Astrocyte (in vitro differentiated cells and primary cell): ENCODE measurements around the gene ANKRD60. TPM values are rescaled to one million over a fixed set of nuclear protein-coding genes. Genes with fewer than 3 reads are reported as not detected.
A peak's percentile ranks its signal among the peaks of the same experiment; 100 is the strongest.

Experiments used
- DNase-seq: peaks from one replicate; pipeline ENCODE4 v3.0.0-alpha.2; 2010; ENCODE audit warnings: low read depth
- FAIRE-seq: peaks from 2 replicates; lab custom pipeline; 2011; peaks lifted over from hg19 to GRCh38; lab: Jason Lieb, UNC
- H2AFZ ChIP-seq: 2 replicates; pipeline ENCODE4 v1.6.0; 2012; ENCODE audit warnings: low read depth, low read length, inconsistent platforms
- H3K27ac ChIP-seq: 2 replicates; pipeline ENCODE4 v1.5.1; 2011; ENCODE audit warnings: low read depth, low read length, inconsistent platforms
- H3K27me3 ChIP-seq: 2 replicates; pipeline ENCODE4 v1.6.0; 2011; ENCODE audit warnings: low read length, inconsistent platforms; ENCODE audit not compliant: insufficient read depth
- H3K36me3 ChIP-seq: 2 replicates; pipeline ENCODE4 v1.5.1; 2011; ENCODE audit warnings: low read length, inconsistent platforms; ENCODE audit not compliant: insufficient read depth
- H3K4me1 ChIP-seq: 2 replicates; pipeline ENCODE4 v1.5.1; 2011; ENCODE audit warnings: low read length, inconsistent platforms; ENCODE audit not compliant: insufficient read depth
- H3K4me2 ChIP-seq: 2 replicates; pipeline ENCODE4 v1.6.0; 2012; ENCODE audit warnings: low read length, inconsistent platforms
- H3K4me3 ChIP-seq: 2 replicates; pipeline ENCODE4 v1.5.1; 2011; ENCODE audit warnings: low read depth, mild to moderate bottlenecking, low read length, inconsistent platforms; ENCODE audit not compliant: insufficient read depth
- H3K79me2 ChIP-seq: 2 replicates; pipeline ENCODE4 v1.6.0; 2012; ENCODE audit warnings: mild to moderate bottlenecking, low read length, inconsistent platforms; ENCODE audit not compliant: insufficient read depth
- H3K9ac ChIP-seq: 2 replicates; pipeline ENCODE4 v1.6.0; 2012; ENCODE audit warnings: mild to moderate bottlenecking, low read length, inconsistent platforms
- H3K9me3 ChIP-seq: 2 replicates; pipeline ENCODE4 v1.5.1; 2012; ENCODE audit warnings: low read depth, mild to moderate bottlenecking, low read length, inconsistent platforms; ENCODE audit not compliant: insufficient read depth
- H4K20me1 ChIP-seq: 2 replicates; pipeline ENCODE4 v1.6.0; 2012; ENCODE audit warnings: low read length, inconsistent platforms; ENCODE audit not compliant: insufficient read depth
- H3K27ac Mint-ChIP-seq: one replicate; pipeline ENCODE4 v1.8.0; 2021; ENCODE audit warnings: mild to moderate bottlenecking, mixed read lengths; ENCODE audit not compliant: unreplicated experiment
- H3K27me3 Mint-ChIP-seq: one replicate; pipeline ENCODE4 v1.8.0; 2021; ENCODE audit warnings: low read depth, mixed read lengths; ENCODE audit not compliant: unreplicated experiment
- H3K36me3 Mint-ChIP-seq: one replicate; pipeline ENCODE4 v1.8.0; 2021; ENCODE audit warnings: low read depth, mixed read lengths; ENCODE audit not compliant: unreplicated experiment
- H3K4me1 Mint-ChIP-seq: one replicate; pipeline ENCODE4 v1.8.0; 2021; ENCODE audit warnings: low read depth, mixed read lengths; ENCODE audit not compliant: unreplicated experiment
- H3K4me3 Mint-ChIP-seq: one replicate; pipeline ENCODE4 v1.8.0; 2021; ENCODE audit warnings: mild to moderate bottlenecking, moderate library complexity, mixed read lengths; ENCODE audit not compliant: unreplicated experiment
- H3K9me3 Mint-ChIP-seq: one replicate; pipeline ENCODE4 v1.8.0; 2021; ENCODE audit warnings: mild to moderate bottlenecking, mixed read lengths; ENCODE audit not compliant: unreplicated experiment
- EZH2 ChIP-seq: IDR thresholded peaks from 2 replicates; pipeline ENCODE4 v1.6.1; 2012; ENCODE audit warnings: mild to moderate bottlenecking, low read length, inconsistent platforms; ENCODE audit not compliant: insufficient read depth
- total RNA-seq: library from RNA; stranded (reverse); gene quantifications from 2 replicates; pipeline ENCODE4 v1.2.1, GENCODE V29; 2021
- TF ChIP-seq, protein P1 (sequence below): IDR thresholded peaks from 2 replicates; pipeline ENCODE4 v1.5.1; 2011; ENCODE audit warnings: low read depth, mild to moderate bottlenecking, inconsistent platforms, low read length, moderate library complexity; ENCODE audit not compliant: insufficient read depth

Gene ANKRD60
- total RNA-seq, 1 donor from 2014 or later, result not detected

DNA sequence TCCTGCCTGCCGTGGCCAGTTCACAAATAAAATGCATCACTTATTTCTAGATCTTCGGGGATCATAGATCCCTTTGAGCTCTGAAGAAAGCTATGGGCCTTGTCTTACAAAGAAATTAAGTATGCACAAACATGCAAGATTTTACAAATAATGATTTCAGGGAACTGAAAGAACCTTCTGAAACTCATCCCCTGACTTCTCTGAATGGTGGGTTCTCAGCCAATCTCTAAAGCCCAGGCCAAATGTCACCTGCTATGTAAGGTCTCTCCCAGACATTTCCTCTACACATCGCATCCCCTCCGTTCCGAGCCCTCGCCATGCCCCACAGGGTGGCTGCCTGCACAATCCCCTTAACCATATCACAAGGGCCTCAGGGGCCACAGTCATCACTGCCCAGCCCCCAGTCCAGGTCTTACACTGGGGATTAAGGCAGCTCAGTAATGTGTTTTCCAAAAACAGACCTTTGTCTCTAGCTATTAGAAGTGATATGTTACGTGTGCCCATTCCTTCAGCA, 16.1 kb upstream of the ANKRD60 start:
- Mint-ChIP-seq H3K9me3 (no peaks in the 10 kb centered on the region), H3K27ac (no peak overlapping the region), H3K4me1 (peaks cover 10% of the 10 kb centered on the region), H3K27me3 (no peaks in the 10 kb centered on the region), H3K36me3 (peaks cover 29% of the 10 kb centered on the region), H3K4me3 (no peak overlapping the region)
- no peaks in the 10 kb centered on the region for H3K4me1 ChIP-seq
- no peaks in the 10 kb centered on the region for H3K27me3 ChIP-seq
- no peak overlapping the region for H2AFZ ChIP-seq
- H3K79me2 ChIP-seq, result no peaks in the 10 kb centered on the region
- no peak for TF ChIP-seq EZH2
- TF ChIP-seq, protein P1, sequence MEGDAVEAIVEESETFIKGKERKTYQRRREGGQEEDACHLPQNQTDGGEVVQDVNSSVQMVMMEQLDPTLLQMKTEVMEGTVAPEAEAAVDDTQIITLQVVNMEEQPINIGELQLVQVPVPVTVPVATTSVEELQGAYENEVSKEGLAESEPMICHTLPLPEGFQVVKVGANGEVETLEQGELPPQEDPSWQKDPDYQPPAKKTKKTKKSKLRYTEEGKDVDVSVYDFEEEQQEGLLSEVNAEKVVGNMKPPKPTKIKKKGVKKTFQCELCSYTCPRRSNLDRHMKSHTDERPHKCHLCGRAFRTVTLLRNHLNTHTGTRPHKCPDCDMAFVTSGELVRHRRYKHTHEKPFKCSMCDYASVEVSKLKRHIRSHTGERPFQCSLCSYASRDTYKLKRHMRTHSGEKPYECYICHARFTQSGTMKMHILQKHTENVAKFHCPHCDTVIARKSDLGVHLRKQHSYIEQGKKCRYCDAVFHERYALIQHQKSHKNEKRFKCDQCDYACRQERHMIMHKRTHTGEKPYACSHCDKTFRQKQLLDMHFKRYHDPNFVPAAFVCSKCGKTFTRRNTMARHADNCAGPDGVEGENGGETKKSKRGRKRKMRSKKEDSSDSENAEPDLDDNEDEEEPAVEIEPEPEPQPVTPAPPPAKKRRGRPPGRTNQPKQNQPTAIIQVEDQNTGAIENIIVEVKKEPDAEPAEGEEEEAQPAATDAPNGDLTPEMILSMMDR, result no peak
- DNase-seq (no peak), FAIRE-seq (no peak)
- no peak overlapping the region for H3K4me2 ChIP-seq
- no peak overlapping the region for H3K27ac ChIP-seq
- H3K36me3 ChIP-seq, result peaks cover 34% of the 10 kb centered on the region
- no peaks in the 10 kb centered on the region for H3K9me3 ChIP-seq
- peaks cover 12% of the 10 kb centered on the region for H4K20me1 ChIP-seq
- H3K4me3 ChIP-seq, result no peak overlapping the region
- no peak overlapping the region for H3K9ac ChIP-seq

DNA sequence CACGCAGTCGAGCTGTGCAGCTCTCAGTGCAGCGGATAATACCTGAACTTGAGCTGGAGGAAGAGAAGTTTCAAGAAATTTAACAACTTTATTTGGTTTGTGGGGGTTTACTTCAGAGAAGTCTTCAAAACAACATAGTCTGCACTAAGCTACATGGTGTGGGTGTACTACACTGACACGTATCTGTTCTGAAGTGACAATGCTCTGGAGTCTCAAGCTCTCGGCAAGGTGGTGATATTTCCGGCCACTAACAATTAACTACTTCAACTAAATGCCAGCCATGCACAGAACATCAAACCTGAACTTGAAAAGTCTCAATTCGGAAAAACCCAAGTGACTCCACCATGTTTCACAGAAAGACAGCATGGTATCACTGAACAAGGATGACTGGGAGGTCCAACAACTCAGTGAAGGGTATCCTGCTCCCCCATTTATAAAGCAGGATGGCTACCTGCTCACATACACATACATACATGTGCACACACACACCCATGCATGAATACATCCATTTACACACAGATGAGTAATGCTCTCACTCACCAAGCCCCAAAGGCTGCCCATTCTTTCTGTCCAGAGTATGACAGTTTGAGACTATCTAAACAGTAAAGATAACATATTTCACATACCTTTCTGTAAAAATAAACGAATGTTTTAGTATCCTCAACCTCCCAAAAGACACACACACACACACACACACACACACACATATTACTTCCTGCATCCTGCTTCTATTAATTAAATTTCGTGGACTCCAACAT, 15.4 kb upstream of the ANKRD60 start:
- H3K4me1 Mint-ChIP-seq, result peaks cover 13% of the 10 kb centered on the region
- FAIRE-seq, result no peak
- peaks cover 34% of the 10 kb centered on the region for H3K36me3 ChIP-seq

More for the DNA sequence above, 15.4 kb upstream of the ANKRD60 start:
- Histone ChIP-seq H3K27me3 (no peaks in the 10 kb centered on the region), H3K4me3 (no peak overlapping the region), H3K79me2 (no peaks in the 10 kb centered on the region), H3K4me2 (no peak overlapping the region), H2AFZ (no peak overlapping the region), H3K9ac (no peak overlapping the region), H4K20me1 (peaks cover 11% of the 10 kb centered on the region), H3K27ac (no peak overlapping the region), H3K4me1 (no peaks in the 10 kb centered on the region), H3K9me3 (no peaks in the 10 kb centered on the region)
- peak; percentile 9 for DNase-seq
- H3K27me3 Mint-ChIP-seq, result no peaks in the 10 kb centered on the region
- H3K27ac Mint-ChIP-seq, result no peak overlapping the region
- no peak overlapping the region for H3K4me3 Mint-ChIP-seq
- H3K36me3 Mint-ChIP-seq, result peaks cover 29% of the 10 kb centered on the region
- H3K9me3 Mint-ChIP-seq, result no peaks in the 10 kb centered on the region
- TF ChIP-seq EZH2, result no peak
- TF ChIP-seq, protein P1, result no peak
